Ishikawa (cell line): ENCODE measurements around the gene AFMID.

Experiments used
- CEBPB ChIP-seq: IDR thresholded peaks from 2 replicates; pipeline ENCODE4 v1.6.1; 2012
- CREB1 ChIP-seq: IDR thresholded peaks from 2 replicates; pipeline ENCODE4 v1.6.1; 2012; ENCODE audit warnings: low read depth
- EGR1 ChIP-seq: IDR thresholded peaks from 2 replicates; pipeline ENCODE4 v1.6.1; 2012
- EP300 ChIP-seq: IDR thresholded peaks from 2 replicates; pipeline ENCODE4 v1.6.1; 2012; ENCODE audit warnings: borderline replicate concordance
- FOXM1 ChIP-seq: IDR thresholded peaks from 2 replicates; pipeline ENCODE4 v1.6.1; 2012; ENCODE audit warnings: low read depth, borderline replicate concordance
- MAX ChIP-seq: IDR thresholded peaks from 2 replicates; pipeline ENCODE4 v1.6.1; 2012
- NFIC ChIP-seq: IDR thresholded peaks from 2 replicates; pipeline ENCODE4 v1.6.1; 2012
- RAD21 ChIP-seq: IDR thresholded peaks from 2 replicates; pipeline ENCODE4 v1.6.1; 2012; ENCODE audit warnings: low read depth
- REST ChIP-seq: IDR thresholded peaks from 2 replicates; pipeline ENCODE4 v1.6.1; 2012; ENCODE audit warnings: low read depth, mild to moderate bottlenecking
- TAF1 ChIP-seq: IDR thresholded peaks from 2 replicates; pipeline ENCODE4 v1.6.1; 2012; ENCODE audit warnings: low read depth, mild to moderate bottlenecking
- TCF12 ChIP-seq: IDR thresholded peaks from 2 replicates; pipeline ENCODE4 v1.6.1; 2012; ENCODE audit warnings: low read depth
- YY1 ChIP-seq: IDR thresholded peaks from 2 replicates; pipeline ENCODE4 v1.6.1; 2012; ENCODE audit warnings: low read depth
- TF ChIP-seq, protein P1 (sequence below): IDR thresholded peaks from 2 replicates; pipeline ENCODE4 v1.6.1; 2012

DNA sequence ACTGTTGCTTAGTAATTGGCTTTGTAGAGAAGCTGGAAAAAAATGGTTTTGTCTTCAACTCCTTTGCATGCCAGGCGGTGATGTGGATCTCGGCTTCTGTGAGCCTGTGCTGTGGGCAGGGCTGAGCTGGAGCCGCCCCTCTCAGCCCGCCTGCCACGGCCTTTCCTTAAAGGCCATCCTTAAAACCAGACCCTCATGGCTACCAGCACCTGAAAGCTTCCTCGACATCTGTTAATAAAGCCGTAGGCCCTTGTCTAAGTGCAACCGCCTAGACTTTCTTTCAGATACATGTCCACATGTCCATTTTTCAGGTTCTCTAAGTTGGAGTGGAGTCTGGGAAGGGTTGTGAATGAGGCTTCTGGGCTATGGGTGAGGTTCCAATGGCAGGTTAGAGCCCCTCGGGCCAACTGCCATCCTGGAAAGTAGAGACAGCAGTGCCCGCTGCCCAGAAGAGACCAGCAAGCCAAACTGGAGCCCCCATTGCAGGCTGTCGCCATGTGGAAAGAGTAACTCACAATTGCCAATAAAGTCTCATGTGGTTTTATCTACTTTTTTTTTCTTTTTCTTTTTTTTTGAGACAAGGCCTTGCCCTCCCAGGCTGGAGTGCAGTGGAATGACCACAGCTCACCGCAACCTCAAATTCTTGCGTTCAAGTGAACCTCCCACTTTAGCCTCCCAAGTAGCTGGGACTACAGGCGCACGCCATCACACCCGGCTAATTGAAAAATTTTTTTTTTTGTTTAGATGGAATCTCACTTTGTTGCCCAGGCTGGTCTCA is 38.1 kb downstream of the AFMID start:
- TF ChIP-seq EP300 (no peak), FOXM1 (no peak), RAD21 (no peak), CREB1 (no peak), CEBPB (no peak), TCF12 (no peak), REST (no peak), MAX (no peak), NFIC (no peak), TAF1 (no peak), YY1 (no peak), EGR1 (no peak)
- TF ChIP-seq, protein P1, sequence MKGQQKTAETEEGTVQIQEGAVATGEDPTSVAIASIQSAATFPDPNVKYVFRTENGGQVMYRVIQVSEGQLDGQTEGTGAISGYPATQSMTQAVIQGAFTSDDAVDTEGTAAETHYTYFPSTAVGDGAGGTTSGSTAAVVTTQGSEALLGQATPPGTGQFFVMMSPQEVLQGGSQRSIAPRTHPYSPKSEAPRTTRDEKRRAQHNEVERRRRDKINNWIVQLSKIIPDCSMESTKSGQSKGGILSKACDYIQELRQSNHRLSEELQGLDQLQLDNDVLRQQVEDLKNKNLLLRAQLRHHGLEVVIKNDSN: no peak
